Activated CD4-positive, alpha-beta T cell treated with anti-CD3 and anti-CD28 coated beads, Interleukin-2, amount 50 U/mL, for 4 hours (primary cell): ENCODE data around the gene GSTM5.
"Not testable (repeated sequence)": the region's sequence is repeated elsewhere in the genome, so short reads cannot be mapped to it uniquely, and the experiment has no call there.

Experiments
- DNase-seq, 2 experiments: peaks; one replicate each; pipeline ENCODE4 v3.0.0-alpha.2; 2020

The GSTM5 gene

DNA sequence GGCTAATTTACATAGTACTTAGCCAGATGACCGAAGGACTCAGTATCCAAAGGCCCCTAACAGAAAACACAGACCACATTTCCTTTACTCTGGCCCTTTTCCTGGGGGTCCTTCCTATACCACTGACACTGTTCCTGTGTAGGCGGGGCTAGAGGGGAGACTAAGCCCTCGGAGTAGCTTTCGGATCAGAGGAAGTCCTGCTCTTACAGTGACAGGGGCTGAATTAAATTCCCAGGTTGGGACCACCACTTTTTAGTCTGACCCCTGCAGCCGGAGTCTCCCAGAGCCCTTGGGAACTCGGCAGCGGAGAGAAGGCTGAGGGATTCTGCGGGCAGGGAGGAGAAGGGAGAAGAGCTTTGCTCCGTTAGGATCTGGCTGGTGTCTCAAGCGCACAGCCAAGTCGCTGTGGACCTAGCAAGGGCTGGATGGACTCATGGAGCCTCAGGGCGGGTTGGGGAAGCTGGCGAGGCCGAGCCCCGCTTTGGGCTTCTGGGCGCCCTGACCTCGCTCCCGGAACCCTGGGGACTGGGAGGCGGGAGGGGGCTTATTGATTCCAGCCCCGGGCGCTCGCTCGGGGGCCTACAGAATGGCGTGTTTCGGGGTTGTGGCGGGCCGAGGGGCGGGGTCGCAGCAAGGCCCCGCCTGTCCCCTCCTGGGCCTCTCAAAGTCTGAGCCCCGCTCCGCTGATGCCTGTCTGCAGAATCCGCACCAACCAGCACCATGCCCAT lies at the start of gene GSTM5:
Gene GSTM5, plus strand, starts transcription at position 659 of the 728 bp plus-strand sequence. Its CDS starts 62 bp downstream, at position 721.
- not testable (repeated sequence) for DNase-seq

DNA sequence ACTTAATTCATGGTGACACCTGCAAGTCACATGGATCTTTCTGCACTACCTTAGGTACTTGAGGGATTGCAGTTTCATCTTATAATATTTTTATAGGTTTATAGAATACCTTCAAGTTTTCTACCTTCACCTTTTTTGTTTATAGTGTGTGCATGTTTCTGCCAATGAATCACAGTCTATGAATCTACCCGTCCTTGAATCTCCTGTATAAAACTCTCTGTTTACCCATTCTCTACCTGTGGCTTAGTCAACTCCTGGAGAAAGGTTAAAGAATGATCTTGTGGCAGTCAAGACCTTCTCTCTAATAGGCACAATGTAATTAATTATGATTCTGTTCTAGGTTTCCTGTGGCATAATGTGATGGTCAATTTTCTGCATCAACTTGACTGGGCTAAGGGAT lies 47.4 kb upstream of the GSTM5 start:
- DNase-seq = no peak

GRCh38 chr1:109667452-109668122 lies 44.5 kb upstream of the GSTM5 start, which contains the start of gene GSTM2:
Gene GSTM2 (plus strand): TSS chr1:109668057. CDS start chr1:109668116, 59 bp downstream.
- DNase-seq = peak; percentile 79

DNA sequence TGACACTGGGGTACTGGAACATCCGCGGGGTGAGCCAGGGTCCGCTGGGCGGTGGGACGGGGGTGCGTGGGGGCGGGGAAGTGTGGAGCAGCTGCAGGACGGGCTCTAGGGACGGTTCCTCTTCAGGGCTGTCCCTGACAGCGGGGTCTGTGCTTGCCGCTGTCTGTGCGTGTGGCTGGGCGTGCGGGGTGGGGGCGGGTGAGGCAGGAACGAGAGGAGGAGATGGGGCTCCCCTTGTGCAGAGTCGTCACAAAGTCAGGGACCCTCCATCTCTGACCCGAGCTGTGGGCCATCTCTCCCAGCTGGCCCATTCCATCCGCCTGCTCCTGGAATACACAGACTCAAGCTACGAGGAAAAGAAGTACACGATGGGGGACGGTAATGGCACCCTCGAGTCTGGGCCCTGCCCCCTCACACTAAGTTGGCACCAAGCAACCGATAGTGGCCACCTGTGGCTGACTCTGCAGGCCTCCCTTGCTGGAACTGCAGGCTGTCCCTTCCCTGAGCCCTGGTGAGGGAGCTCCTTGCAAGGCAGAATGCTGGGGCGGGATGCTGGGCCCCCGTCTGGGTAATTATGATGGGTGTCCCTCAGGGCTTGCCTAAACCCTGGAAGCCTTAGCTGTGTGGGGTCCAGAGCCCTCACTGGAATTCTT lies 43.8 kb upstream of the GSTM5 start:
- no peak for DNase-seq

GRCh38 chr1:109669246-109669948 lies 42.7 kb upstream of the GSTM5 start:
- no peak for DNase-seq

- DNase-seq = not testable (repeated sequence)
These were observed 42.1 kb upstream of the GSTM5 start for GRCh38 chr1:109669949-109670302.

DNA sequence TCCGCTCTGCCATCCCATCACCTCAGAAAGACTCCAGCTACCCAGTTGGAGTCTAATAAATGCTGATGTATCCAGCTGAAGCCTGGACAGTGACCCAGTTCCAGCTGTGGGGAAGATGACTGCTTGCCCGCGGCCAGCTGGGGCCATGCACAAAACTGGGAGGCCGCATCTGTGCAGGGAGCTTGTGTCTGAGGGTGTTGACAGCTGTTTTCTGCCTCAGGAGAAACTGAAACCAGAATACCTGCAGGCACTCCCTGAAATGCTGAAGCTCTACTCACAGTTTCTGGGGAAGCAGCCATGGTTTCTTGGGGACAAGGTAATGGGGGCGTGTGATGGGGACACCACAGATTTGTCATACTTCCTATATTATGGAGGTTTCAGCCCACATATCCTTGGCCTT lies 41.0 kb upstream of the GSTM5 start:
- no peak for DNase-seq

DNA sequence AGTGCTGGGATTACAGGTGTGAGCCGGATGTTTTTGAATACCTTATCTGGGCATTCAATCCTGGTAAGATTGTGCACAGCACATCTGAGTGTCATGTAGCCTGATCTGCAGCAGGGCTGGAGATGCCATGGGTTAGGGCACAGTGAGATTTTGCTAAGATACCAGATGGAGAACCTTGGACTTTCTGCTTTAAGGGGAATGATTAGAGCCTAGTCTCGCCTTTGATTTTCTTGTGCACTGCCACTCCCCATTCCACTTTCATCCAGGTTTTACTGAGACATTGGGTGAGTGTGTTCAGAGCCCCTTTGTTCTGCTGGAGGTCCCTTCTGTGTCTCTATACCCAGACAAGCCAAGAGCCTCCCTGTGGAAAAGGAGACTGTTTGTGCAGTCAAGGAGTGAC lies 38.2 kb upstream of the GSTM5 start:
- not testable (repeated sequence) for DNase-seq

GRCh38 chr1:109676683-109677381 lies 35.2 kb upstream of the GSTM5 start:
- DNase-seq = not testable (repeated sequence)

DNA sequence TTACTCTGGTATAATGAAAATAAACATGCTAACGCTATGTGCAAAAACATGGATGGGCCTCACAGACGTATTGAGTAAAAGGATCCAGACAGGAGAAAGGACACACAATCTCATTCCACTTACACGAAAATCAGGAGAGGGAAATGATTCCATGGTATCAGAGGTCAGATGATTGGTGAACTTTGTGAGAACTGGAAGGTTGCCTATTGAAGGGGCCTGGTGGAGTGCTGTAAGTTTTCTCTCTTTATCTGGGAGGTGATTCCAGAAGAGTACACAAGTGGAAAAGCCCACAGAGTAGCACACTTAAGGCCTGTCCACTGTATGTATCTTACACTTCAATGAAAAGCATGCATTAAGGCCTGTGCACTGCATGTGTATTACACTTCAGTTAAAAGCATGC lies 34.6 kb upstream of the GSTM5 start:
- no peak for DNase-seq

GRCh38 chr1:109678637-109679036 lies 33.4 kb upstream of the GSTM5 start:
- DNase-seq = not testable (repeated sequence)

- not testable (repeated sequence) for DNase-seq
These were observed 27.3 kb upstream of the GSTM5 start for GRCh38 chr1:109684777-109685176.

DNA sequence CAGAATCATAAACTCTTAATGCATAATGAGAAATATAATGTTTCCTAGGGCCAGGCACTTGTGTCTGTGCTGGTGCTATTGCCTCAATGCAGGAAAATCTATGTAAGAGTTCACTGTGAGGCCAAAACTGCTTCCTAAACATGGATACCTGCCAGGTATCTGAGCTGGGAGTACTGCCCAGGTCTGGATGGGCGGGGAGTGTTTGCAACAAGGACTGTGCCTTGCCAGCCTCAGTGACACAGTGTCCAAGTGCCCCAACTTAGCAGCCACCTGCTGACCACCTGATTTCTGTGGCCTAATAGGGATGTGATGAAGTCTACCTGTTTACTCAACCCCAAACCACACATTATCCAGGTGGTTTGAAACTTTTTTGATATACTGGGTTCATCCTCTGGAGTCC lies 26.7 kb upstream of the GSTM5 start:
- DNase-seq = not testable (repeated sequence)

DNA sequence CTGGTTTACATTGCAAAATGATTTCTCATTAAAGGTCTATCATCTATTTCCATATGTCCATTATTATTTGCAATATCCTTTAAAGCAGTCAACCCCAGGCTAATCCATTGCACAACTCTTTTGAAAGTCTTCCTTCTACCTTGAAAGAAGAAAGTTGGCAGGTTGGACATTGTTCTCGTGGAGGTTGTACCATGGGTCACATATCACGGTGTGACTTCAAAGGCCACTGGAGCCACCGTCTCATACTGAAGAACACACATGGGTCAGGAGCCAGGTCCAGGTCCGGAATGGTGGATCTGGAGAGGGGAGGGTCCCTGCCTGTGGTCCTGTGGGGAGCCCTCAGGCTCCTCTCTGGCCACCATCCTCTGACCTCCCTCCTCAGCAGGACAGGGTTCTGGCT lies 26.2 kb upstream of the GSTM5 start:
- DNase-seq = not testable (repeated sequence)

- DNase-seq = not testable (repeated sequence)
These were observed 24.9 kb upstream of the GSTM5 start for GRCh38 chr1:109687109-109687508.

DNA sequence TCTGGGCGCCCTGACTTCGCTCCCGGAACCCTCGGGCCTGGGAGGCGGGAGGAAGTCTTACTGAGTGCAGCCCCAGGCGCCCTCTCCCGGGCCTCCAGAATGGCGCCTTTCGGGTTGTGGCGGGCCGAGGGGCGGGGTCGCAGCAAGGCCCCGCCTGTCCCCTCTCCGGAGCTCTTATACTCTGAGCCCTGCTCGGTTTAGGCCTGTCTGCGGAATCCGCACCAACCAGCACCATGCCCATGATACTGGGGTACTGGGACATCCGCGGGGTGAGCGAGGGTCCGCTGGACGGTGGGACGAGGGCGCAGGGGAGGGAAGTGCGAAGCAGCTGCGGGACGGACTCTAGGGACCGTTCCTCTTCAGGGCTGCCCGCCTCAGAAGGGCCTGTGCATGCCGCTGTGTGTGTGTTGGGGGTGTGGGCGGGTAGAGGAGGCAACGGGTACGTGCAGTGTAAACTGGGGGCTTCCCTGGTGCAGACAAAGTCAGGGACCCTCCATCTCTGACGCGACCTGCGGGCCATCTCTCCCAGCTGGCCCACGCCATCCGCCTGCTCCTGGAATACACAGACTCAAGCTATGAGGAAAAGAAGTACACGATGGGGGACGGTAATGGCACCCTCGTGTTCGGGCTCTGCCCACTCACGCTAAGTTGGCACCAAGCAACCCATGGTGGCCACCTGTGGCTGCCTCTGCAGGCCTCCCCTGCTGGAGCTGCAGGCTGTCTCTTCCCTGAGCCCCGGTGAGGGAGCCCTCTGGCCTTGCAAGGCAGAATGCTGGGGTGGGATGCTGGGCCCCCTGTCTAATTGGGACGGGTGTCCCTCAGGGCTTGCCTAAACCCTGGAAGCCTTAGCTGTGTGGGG lies 24.2 kb upstream of the GSTM5 start, which contains the start of gene GSTM1:
Gene GSTM1, plus strand, starts transcription at position 177 of the 859 bp plus-strand sequence. Its CDS starts 57 bp downstream, at position 234.
- peak; percentile 66 to 67 for DNase-seq

GRCh38 chr1:109689844-109690405 lies 22.1 kb upstream of the GSTM5 start:
- no peak for DNase-seq

- DNase-seq = no peak
These were observed 20.3 kb upstream of the GSTM5 start for GRCh38 chr1:109691759-109692158.

DNA sequence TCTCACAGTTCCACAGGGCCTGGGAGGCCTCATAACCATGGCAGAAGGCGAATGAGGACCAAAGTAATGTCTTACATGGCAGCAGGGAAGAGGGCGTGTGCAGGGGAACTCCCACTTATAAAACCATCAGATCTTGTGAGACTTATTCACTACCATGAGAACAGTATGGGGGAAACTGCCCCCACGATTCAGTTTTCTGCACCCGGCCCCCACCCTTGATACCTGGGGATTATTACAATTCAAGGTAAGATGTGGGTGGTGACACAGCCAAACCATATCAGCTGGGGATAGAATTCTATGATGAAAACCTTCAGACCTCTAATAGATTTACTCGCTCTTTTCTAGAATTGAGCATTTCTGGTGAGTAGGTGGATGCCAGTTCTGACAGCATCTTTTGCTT lies 17.7 kb upstream of the GSTM5 start:
- not testable (repeated sequence) for DNase-seq

- not testable (repeated sequence) for DNase-seq
These were observed 16.9 kb upstream of the GSTM5 start for GRCh38 chr1:109695138-109695537.

- no peak for DNase-seq
These were observed 15.0 kb upstream of the GSTM5 start for GRCh38 chr1:109697066-109697465.
